ENCODE results near the gene ARL4D. TPM values are rescaled to one million over a fixed set of nuclear protein-coding genes. Genes with fewer than 3 reads are reported as not detected.

Gene ARL4D
- total RNA-seq, 1 experiment from 2014 or later: 11.5 TPM

DNA sequence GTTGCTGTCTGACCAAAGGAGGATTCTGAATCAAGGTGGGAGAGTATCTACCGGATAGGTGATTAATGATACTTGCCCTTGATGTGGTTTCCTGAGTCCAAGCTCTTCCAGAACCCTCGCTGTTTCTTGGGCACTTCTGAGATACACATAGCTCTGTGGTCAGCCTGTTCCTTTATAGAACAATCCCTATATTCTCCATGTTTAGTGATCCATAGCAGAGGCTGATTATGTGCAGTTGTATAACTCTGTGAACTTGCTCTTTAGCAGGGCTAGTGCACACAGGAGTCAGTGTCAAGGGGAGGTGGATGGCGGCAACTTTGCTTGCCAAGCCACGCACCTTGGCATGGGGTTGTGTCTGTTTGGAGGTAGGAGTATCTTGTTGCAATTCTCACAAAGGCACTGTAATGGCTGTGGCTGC, 36.1 kb downstream of the ARL4D start (continued):
- TF ChIP-seq EZH2 (IDR thresholded peaks at IDR 0.05) (no peak), TCF7L2 (IDR thresholded peaks at IDR 0.05; ENCODE audit: borderline replicate concordance, extremely low read depth, insufficient read depth, insufficient read length) (peak; percentile 75)

DNA sequence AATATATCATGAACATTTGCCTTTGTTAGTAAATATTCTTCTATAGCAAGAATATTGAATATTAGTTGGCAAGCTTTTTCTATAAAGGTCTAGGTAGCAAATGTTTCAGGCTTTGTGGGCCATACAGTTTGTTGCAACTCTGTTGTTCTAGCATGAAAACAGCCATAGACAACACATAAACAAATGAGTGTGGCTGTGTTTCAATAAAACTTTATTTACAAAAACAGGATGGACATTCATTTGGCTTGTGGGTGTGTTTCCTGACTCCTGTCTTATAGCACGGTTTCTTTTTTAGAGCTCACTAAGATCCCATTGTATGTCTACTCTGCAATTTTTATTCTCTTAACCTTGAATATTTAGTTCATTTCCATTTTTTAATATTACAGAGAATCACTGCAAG, 39.0 kb downstream of the ARL4D start:
- no peak overlapping the region for H3K4me3 ChIP-seq (replicated peaks in 1 of 2; ENCODE audit: low read depth in 1 of 2, low read length in 2 of 2)
- H3K9me2 ChIP-seq (ENCODE audit: insufficient read depth): no peaks in the 10 kb centered on the region
- TF ChIP-seq, protein P1, sequence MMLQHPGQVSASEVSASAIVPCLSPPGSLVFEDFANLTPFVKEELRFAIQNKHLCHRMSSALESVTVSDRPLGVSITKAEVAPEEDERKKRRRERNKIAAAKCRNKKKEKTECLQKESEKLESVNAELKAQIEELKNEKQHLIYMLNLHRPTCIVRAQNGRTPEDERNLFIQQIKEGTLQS (IDR thresholded peaks at IDR 0.05): no peak
- TF ChIP-seq ZNF274 (IDR thresholded peaks at IDR 0.05; ENCODE audit: low read depth, low read length) (no peak), EGR1 (IDR thresholded peaks at IDR 0.05; ENCODE audit: low read depth) (no peak), POLR2AphosphoS5 (IDR thresholded peaks at IDR 0.05; ENCODE audit: low read depth, low read length) (no peak), EZH2 (IDR thresholded peaks at IDR 0.05) (no peak), ELF1 (IDR thresholded peaks at IDR 0.05; ENCODE audit: borderline replicate concordance, low read depth) (no peak), SIN3A (IDR thresholded peaks at IDR 0.05; ENCODE audit: low read depth) (no peak), ZFX (IDR thresholded peaks at IDR 0.05) (no peak)
- ATAC-seq: no peak
- H3K4me2 ChIP-seq (ENCODE audit: low read length): no peak overlapping the region
- no peak overlapping the region for H2AFZ ChIP-seq (ENCODE audit: low read depth, low read length, poor library complexity, severe bottlenecking)
- BruUV-seq (replicated peaks): no TSS peak
- H3K79me2 ChIP-seq (ENCODE audit: insufficient read depth, low read length): no peaks in the 10 kb centered on the region
- H3K9me3 ChIP-seq (ENCODE audit: control insufficient read depth in 1 of 2, insufficient read depth in 1 of 2, low read depth in 1 of 2, low read length in 2 of 2): no peaks in the 10 kb centered on the region
- DNase-seq (ENCODE audit: low read depth, low spot score): no peak
- intact Hi-C loops (cut with micrococcal nuclease): no loop called here
- no peak overlapping the region for H3K9ac ChIP-seq (ENCODE audit: low read length)
- peaks cover 32 to 36% of the 10 kb centered on the region in 2 experiments for H3K4me1 ChIP-seq (ENCODE audit: control insufficient read depth in 1 of 2, insufficient read depth in 2 of 2, low read length in 2 of 2)
- H3K36me3 ChIP-seq (ENCODE audit: control insufficient read depth in 1 of 2, insufficient read depth in 2 of 2, low read length in 2 of 2): no peaks in the 10 kb centered on the region
- RAD21 ChIA-PET (ENCODE audit: low non-redundant PET in 1 of 2, low total read pairs in 2 of 2, uncharacterized antibody in 2 of 2, unreplicated experiment in 2 of 2): no interaction called here
- H4K20me1 ChIP-seq (ENCODE audit: insufficient read depth): no peaks in the 10 kb centered on the region
- CTCF ChIA-PET: no interaction called here
- H3K27me3 ChIP-seq (ENCODE audit: insufficient read depth, low read length): no peaks in the 10 kb centered on the region
- H3K27ac ChIP-seq (ENCODE audit: low read depth, low read length): no peak overlapping the region
- POLR2A ChIA-PET: interaction anchor here (1.2 kb wide), 1 partner anchor 19 kb away, joined by 3 read pairs; no protein-coding TSS in a partner anchor

DNA sequence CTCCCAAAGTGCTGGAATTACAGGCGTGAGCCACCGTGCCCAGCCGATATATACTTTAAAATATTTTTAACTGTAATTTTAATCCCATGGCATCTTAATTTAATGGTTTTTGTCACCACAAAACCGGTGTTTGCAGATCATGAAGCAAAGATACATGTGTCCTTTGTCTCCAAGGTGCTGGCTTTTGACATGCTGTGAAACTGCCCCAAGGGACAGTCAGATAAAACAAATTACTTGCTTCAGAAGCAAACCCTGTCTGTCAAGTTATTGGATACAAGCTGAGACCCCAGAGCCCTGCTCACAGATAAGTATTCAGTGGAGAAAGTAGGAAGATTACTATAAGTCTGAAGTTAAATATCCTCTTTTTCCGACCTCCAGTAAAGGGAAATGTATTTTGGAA, 39.8 kb downstream of the ARL4D start:
- DNase-seq (ENCODE audit: low read depth, low spot score) (no peak), ATAC-seq (no peak)
- Histone ChIP-seq H3K9me2 (ENCODE audit: insufficient read depth) (no peaks in the 10 kb centered on the region), H3K4me1 (ENCODE audit: control insufficient read depth in 1 of 2, insufficient read depth in 2 of 2, low read length in 2 of 2) (peaks cover 27 to 30% of the 10 kb centered on the region in 2 experiments), H3K4me3 (replicated peaks in 1 of 2; ENCODE audit: low read depth in 1 of 2, low read length in 2 of 2) (no peak overlapping the region), H3K4me2 (ENCODE audit: low read length) (no peak overlapping the region), H3K27ac (ENCODE audit: low read depth, low read length) (no peak overlapping the region), H3K36me3 (ENCODE audit: control insufficient read depth in 1 of 2, insufficient read depth in 2 of 2, low read length in 2 of 2) (no peaks in the 10 kb centered on the region), H3K9me3 (ENCODE audit: control insufficient read depth in 1 of 2, insufficient read depth in 1 of 2, low read depth in 1 of 2, low read length in 2 of 2) (no peaks in the 10 kb centered on the region), H4K20me1 (ENCODE audit: insufficient read depth) (no peaks in the 10 kb centered on the region), H2AFZ (ENCODE audit: low read depth, low read length, poor library complexity, severe bottlenecking) (peak overlapping the region; percentile 32), H3K27me3 (ENCODE audit: insufficient read depth, low read length) (no peaks in the 10 kb centered on the region), H3K9ac (ENCODE audit: low read length) (no peak overlapping the region), H3K79me2 (ENCODE audit: insufficient read depth, low read length) (no peaks in the 10 kb centered on the region)
- no TSS peak for BruUV-seq (replicated peaks)
- intact Hi-C loops (cut with micrococcal nuclease): no loop called here
- RAD21 ChIA-PET (ENCODE audit: low non-redundant PET in 1 of 2, low total read pairs in 2 of 2, uncharacterized antibody in 2 of 2, unreplicated experiment in 2 of 2): no interaction called here
- POLR2A ChIA-PET: no interaction called here
- CTCF ChIA-PET: no interaction called here
- no peak for TF ChIP-seq EZH2phosphoT487 (IDR thresholded peaks at IDR 0.05; ENCODE audit: borderline replicate concordance)
- TF ChIP-seq ELF1 (IDR thresholded peaks at IDR 0.05; ENCODE audit: borderline replicate concordance, low read depth): no peak
- TF ChIP-seq ZNF274 (IDR thresholded peaks at IDR 0.05; ENCODE audit: low read depth, low read length): no peak
- no peak for TF ChIP-seq FOSL1 (IDR thresholded peaks at IDR 0.05; ENCODE audit: low read depth)
- TF ChIP-seq RAD21 (IDR thresholded peaks at IDR 0.05; ENCODE audit: low read depth): no peak
- TF ChIP-seq SP1 (IDR thresholded peaks at IDR 0.05; ENCODE audit: low read depth): no peak
- TF ChIP-seq, protein P2, sequence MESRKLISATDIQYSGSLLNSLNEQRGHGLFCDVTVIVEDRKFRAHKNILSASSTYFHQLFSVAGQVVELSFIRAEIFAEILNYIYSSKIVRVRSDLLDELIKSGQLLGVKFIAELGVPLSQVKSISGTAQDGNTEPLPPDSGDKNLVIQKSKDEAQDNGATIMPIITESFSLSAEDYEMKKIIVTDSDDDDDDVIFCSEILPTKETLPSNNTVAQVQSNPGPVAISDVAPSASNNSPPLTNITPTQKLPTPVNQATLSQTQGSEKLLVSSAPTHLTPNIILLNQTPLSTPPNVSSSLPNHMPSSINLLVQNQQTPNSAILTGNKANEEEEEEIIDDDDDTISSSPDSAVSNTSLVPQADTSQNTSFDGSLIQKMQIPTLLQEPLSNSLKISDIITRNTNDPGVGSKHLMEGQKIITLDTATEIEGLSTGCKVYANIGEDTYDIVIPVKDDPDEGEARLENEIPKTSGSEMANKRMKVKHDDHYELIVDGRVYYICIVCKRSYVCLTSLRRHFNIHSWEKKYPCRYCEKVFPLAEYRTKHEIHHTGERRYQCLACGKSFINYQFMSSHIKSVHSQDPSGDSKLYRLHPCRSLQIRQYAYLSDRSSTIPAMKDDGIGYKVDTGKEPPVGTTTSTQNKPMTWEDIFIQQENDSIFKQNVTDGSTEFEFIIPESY (IDR thresholded peaks at IDR 0.05; ENCODE audit: extremely low read depth, insufficient replicate concordance, low read length): no peak
- TF ChIP-seq EGR1 (IDR thresholded peaks at IDR 0.05; ENCODE audit: low read depth): no peak
- TF ChIP-seq CEBPB (IDR thresholded peaks at IDR 0.05; ENCODE audit: low read depth): no peak
- TF ChIP-seq POLR2A (IDR thresholded peaks at IDR 0.05; ENCODE audit: borderline replicate concordance, extremely low read depth, insufficient read depth, insufficient read length): no peak
- TF ChIP-seq, protein P3, sequence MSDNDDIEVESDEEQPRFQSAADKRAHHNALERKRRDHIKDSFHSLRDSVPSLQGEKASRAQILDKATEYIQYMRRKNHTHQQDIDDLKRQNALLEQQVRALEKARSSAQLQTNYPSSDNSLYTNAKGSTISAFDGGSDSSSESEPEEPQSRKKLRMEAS (IDR thresholded peaks at IDR 0.05): no peak
- TF ChIP-seq, protein P1 (IDR thresholded peaks at IDR 0.05): no peak
- TF ChIP-seq SIN3A (IDR thresholded peaks at IDR 0.05; ENCODE audit: low read depth): no peak
- no peak for TF ChIP-seq EZH2 (IDR thresholded peaks at IDR 0.05)

Data from HCT116 (cell line).